Activated CD4-positive, alpha-beta T cell treated with anti-CD3 and anti-CD28 coated beads for 36 hours (primary cell): ENCODE measurements around the gene TP63. TPM values are rescaled to one million over a fixed set of nuclear protein-coding genes. Genes with fewer than 3 reads are reported as not detected.
"Not testable (repeated sequence)": the region's sequence is repeated elsewhere in the genome, so short reads cannot be mapped to it uniquely, and the experiment has no call there.

Source experiments
- ATAC-seq: fragments of 200-7000 bp; cut with Tn5 transposase; one replicate; pipeline ENCODE4 v1.10.0; 2021; ENCODE audit warnings: mild to moderate bottlenecking, moderate library complexity
- CTCF ChIA-PET: fragments of 350-600 bp; sonication (Branson Sonifier 250); formaldehyde crosslinking; loops from one replicate; lab custom pipeline; 2021; ENCODE audit warnings: antibody characterized with exemption; lab: Charles Lee
- POLR2A ChIA-PET: fragments of 350-600 bp; sonication (Branson Sonifier 250); formaldehyde crosslinking; loops from one replicate; lab custom pipeline; 2021; ENCODE audit warnings: antibody characterized with exemption, inconsistent platforms; lab: Charles Lee
- DNase-seq: peaks from one replicate; pipeline ENCODE4 v3.0.0-alpha.2; 2020
- H3K27ac Mint-ChIP-seq: one replicate; pipeline ENCODE4 v1.8.0; 2021; ENCODE audit warnings: mixed read lengths
- H3K27me3 Mint-ChIP-seq: one replicate; pipeline ENCODE4 v1.8.0; 2021; ENCODE audit warnings: mixed read lengths
- H3K36me3 Mint-ChIP-seq: one replicate; pipeline ENCODE4 v1.8.0; 2021; ENCODE audit warnings: low read depth, mixed read lengths
- H3K4me1 Mint-ChIP-seq: one replicate; pipeline ENCODE4 v1.8.0; 2021; ENCODE audit warnings: mixed read lengths
- H3K4me3 Mint-ChIP-seq: one replicate; pipeline ENCODE4 v1.8.0; 2021; ENCODE audit warnings: mild to moderate bottlenecking, moderate library complexity, mixed read lengths
- H3K9me3 Mint-ChIP-seq: one replicate; pipeline ENCODE4 v1.8.0; 2021; ENCODE audit warnings: low read depth, mixed read lengths
- intact Hi-C, 2 experiments: fragments of 100-400 bp; cut with DNase I in 1 of 2; cut with micrococcal nuclease in 1 of 2; formaldehyde crosslinking; loops; one replicate each; pipeline versions ENCODE4 v1.14.2 to v1.15.1; 2022 to 2024; cut with DNase I, micrococcal nuclease
- total RNA-seq, 2 experiments: library from RNA; stranded (reverse); gene quantifications; one replicate each; pipeline ENCODE4 v1.2.3, GENCODE V29; 2021

Gene TP63
- total RNA-seq, 2 experiments from 2014 or later: 0.33 to 0.46 TPM

DNA sequence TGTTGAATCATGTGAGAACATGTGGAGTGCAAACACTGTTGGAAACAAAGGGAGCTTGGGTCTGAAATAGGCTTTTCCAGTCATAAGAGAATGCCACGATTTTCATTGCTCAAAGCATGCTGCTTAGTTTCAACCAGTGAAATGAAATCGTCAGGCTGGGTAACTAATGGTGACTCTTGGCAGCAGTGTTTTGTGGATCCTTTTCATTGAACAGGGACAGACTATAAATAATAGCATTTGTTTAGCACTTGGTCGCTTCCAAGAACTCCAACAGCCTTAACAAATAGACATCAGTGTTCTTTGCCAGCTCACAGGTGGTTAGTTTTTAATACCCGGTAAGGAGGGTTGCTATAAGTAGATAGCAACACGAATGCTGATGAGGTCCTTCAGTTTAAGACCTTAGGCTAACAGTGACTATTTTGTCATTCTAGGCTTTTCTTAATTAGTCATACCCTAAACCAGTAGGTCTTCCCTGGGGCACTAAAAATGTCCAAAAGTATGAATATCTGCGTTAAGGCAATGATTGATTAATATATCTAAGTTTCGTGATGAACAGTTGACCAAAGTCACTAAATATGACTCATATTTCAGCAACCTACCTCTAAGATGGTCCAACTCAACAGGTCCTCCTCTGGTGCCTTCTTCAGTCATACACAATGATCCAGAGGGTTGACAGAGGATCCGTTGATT, 15.8 kb downstream of the TP63 start:
- intact Hi-C loops: no loop called here
- CTCF ChIA-PET: no interaction called here
- POLR2A ChIA-PET: no interaction called here
- Mint-ChIP-seq H3K9me3 (no peaks in the 10 kb centered on the region), H3K27ac (no peak overlapping the region), H3K36me3 (no peaks in the 10 kb centered on the region), H3K4me3 (no peak overlapping the region), H3K27me3 (peaks cover 1% of the 10 kb centered on the region), H3K4me1 (no peaks in the 10 kb centered on the region)
- DNase-seq (no peak), ATAC-seq (no peak)

DNA sequence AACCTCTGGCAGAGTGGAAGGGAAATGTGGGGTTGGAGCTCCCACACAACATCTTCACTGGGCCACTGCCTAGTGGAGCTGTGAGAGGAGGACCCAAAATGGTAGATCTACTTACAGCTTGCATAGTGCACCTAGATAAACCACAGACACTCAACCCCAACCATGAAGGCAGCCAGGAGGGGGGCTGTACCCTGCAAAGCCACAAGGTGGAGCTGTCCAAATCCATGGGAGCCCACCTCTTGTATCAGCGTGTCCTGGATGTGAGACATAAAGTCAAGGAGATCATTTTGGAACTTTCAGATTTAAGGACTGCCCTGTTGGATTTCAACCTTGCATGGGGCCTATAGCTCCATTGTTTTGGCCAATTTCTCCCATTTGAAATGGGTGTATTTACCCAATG, 20.9 kb downstream of the TP63 start:
- DNase-seq: peak; percentile 46

DNA sequence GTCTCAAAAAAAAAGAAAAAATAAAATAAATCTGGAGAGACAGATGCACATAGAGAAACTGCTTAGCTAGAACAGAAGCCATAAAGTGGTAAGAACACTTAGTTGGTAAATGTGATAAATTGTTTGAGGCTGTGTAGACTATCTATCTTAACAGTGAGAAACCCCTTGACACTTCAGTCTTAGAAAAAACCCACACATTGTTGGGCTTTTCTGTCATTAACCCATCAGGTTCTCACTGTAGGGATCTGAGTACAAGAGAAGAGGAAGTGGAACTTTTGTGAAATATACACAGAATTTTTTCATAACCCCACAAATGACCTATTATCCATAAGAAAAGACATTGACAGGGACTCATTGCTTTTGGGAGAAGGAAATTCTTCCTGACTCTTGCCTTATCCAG, 24.4 kb downstream of the TP63 start:
- ATAC-seq: no peak
- Mint-ChIP-seq H3K4me3 (no peak overlapping the region), H3K27ac (no peak overlapping the region), H3K36me3 (no peaks in the 10 kb centered on the region), H3K27me3 (no peaks in the 10 kb centered on the region), H3K4me1 (no peaks in the 10 kb centered on the region), H3K9me3 (peaks cover 14% of the 10 kb centered on the region)
- CTCF ChIA-PET: interaction anchor here (0.7 kb wide), 1 partner anchor 15 kb away, joined by 3 read pairs; no protein-coding TSS in a partner anchor
- DNase-seq: no peak
- POLR2A ChIA-PET: no interaction called here
- intact Hi-C loops: no loop called here

More for the DNA sequence above, 20.9 kb downstream of the TP63 start:
- ATAC-seq: no peak
- Mint-ChIP-seq H3K27ac (no peak overlapping the region), H3K36me3 (no peaks in the 10 kb centered on the region), H3K9me3 (peaks cover 10% of the 10 kb centered on the region), H3K4me3 (no peak overlapping the region), H3K27me3 (peaks cover 1% of the 10 kb centered on the region), H3K4me1 (no peaks in the 10 kb centered on the region)
- POLR2A ChIA-PET: no interaction called here
- CTCF ChIA-PET: interaction anchor here (0.6 to 1.6 kb wide), 6 partner anchors 10 to 295 kb away, joined by 3 to 10 read pairs (median 4); no protein-coding TSS in a partner anchor
- intact Hi-C loops: no loop called here

DNA sequence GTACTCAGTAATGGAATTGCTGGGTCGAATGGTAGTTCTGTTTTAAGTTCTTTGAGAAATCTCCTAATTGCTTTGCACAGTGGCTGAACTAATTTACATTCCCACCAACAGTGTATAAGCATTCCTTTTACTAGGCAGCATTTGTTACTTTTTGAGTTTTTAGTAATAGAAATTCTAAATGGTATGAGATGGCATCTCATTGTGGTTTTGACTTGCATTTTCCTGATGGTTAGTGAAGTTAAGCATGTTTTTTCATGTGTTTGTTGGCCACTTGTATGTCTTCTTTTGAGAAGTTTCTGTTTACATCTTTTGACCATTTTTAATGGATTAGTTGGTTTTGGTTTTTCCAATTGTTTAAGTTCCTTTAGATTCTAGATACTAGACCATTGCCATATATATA, 28.4 kb downstream of the TP63 start:
- no peak overlapping the region for H3K4me3 Mint-ChIP-seq
- no peaks in the 10 kb centered on the region for H3K4me1 Mint-ChIP-seq
- peaks cover 14% of the 10 kb centered on the region for H3K9me3 Mint-ChIP-seq

DNA sequence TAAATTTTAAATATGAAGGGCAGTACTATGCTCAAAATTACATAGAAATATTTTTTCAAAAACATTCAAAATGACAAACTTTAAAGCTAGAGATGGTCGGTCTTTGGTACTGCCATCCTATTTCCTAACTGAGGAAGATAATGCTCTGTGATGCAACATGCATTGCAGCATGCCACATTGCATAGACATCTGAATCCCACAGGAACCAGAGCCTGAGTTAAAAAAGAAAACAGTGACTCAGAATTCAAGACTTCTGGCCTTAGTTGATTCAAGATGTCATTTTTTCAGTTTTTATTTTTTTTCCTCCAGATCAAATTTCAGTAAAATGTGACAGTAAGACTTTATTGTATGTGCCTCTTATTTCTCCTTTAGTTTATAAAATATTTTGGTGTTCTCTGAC, 33.1 kb downstream of the TP63 start:
- no peaks in the 10 kb centered on the region for H3K36me3 Mint-ChIP-seq
- no peak overlapping the region for H3K27ac Mint-ChIP-seq
- intact Hi-C loops: no loop called here
- CTCF ChIA-PET: interaction anchor here (1.1 to 1.7 kb wide), 2 partner anchors 14 to 34 kb away, joined by 3 read pairs; no protein-coding TSS in a partner anchor
- H3K4me3 Mint-ChIP-seq: no peak overlapping the region
- no peak for DNase-seq
- no peaks in the 10 kb centered on the region for H3K4me1 Mint-ChIP-seq
- no peaks in the 10 kb centered on the region for H3K9me3 Mint-ChIP-seq
- ATAC-seq: no peak
- POLR2A ChIA-PET: no interaction called here
- H3K27me3 Mint-ChIP-seq: peaks cover 3% of the 10 kb centered on the region

More for the DNA sequence above, 28.4 kb downstream of the TP63 start:
- ChIA-PET CTCF (no interaction called here), POLR2A (no interaction called here)
- DNase-seq (no peak), ATAC-seq (no peak)
- H3K27me3 Mint-ChIP-seq: peaks cover 3% of the 10 kb centered on the region
- intact Hi-C loops: no loop called here
- H3K27ac Mint-ChIP-seq: no peak overlapping the region
- H3K36me3 Mint-ChIP-seq: no peaks in the 10 kb centered on the region

DNA sequence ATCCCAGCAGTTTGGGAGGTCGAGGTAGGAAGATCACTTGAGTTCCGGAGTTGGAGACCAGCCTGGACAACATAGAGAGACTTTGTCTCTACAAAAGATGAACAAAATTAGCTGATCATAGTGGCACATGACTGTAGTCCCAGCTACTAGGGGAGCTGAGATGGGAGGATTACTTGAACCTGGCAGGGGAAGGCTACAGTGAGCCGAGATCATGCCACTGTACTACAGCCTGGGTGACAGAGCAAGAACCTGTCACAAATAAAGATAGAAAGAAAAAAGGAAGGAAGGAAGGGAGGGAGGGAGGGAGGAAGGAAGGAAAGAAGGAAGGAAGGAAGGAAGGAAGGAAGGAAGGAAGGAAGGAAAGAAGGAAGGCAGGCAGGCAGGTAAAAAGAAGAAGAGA, 41.2 kb downstream of the TP63 start:
- H3K4me1 Mint-ChIP-seq, ATAC-seq, POLR2A ChIA-PET, H3K27ac Mint-ChIP-seq, H3K9me3 Mint-ChIP-seq, H3K4me3 Mint-ChIP-seq, DNase-seq, H3K36me3 Mint-ChIP-seq, intact Hi-C loops, H3K27me3 Mint-ChIP-seq: not testable (repeated sequence)
- CTCF ChIA-PET: interaction anchor here (0.5 kb wide), 1 partner anchor 1175 kb away, joined by 3 read pairs; no protein-coding TSS in a partner anchor

DNA sequence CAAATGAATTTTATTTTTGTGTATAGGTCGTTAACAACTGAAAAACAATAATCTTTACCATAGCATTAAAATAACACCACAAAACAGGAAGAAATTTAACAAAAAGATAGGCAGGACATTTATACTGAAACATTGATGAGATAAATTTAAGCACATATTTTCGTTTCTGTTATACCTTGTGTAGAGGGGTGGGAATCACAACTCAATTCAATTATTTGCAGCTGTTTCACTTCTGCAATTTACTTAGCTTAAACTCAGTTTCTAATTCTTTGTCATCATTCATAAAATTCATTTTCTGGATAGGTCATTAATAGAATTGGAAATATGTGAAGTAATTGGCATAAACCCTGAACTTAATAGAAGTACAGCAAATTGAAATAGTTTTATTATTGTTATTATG, 42.3 kb downstream of the TP63 start:
- ATAC-seq (no peak), DNase-seq (no peak)
- intact Hi-C loops: no loop called here
- Mint-ChIP-seq H3K4me3 (no peak overlapping the region), H3K27me3 (no peaks in the 10 kb centered on the region), H3K27ac (no peak overlapping the region), H3K36me3 (no peaks in the 10 kb centered on the region), H3K4me1 (no peaks in the 10 kb centered on the region), H3K9me3 (peaks cover 3% of the 10 kb centered on the region)
- ChIA-PET POLR2A (no interaction called here), CTCF (no interaction called here)

DNA sequence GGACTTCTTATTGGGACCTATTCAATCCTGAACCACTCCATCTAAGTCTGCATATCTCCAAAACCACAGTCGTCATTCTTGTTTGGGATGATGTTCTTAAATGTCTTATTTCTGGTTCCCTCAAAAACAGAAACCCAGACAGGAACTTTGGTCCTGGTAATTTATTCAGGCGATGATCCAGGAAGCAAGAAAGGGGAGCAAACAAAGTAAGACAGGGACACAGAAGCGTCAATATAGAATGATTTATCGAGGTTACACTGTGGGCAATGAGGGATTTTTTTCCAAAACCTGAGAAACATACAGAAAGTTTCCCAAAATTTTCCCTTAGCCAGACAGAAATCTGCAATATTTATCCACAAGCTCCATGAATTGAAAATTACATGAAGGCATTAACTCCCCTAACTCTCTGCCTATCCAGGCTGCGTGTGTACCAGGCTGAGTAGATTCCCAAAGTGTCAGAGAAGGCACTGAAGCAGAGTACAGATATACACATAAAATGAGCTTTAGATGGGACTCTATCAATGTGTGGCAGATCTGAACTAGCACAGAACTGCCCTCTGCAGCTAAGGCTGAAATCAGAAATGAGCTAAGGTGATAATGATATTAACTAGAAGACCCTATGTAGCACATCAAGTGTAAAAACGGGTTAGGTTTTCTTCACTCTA, 43.2 kb downstream of the TP63 start:
- Mint-ChIP-seq H3K4me3 (no peak overlapping the region), H3K27me3 (no peaks in the 10 kb centered on the region), H3K9me3 (peaks cover 3% of the 10 kb centered on the region), H3K4me1 (no peaks in the 10 kb centered on the region), H3K27ac (no peak overlapping the region), H3K36me3 (no peaks in the 10 kb centered on the region)
- no peak for DNase-seq
- ATAC-seq: no peak
- ChIA-PET CTCF (no interaction called here), POLR2A (no interaction called here)
- intact Hi-C loops: no loop called here

DNA sequence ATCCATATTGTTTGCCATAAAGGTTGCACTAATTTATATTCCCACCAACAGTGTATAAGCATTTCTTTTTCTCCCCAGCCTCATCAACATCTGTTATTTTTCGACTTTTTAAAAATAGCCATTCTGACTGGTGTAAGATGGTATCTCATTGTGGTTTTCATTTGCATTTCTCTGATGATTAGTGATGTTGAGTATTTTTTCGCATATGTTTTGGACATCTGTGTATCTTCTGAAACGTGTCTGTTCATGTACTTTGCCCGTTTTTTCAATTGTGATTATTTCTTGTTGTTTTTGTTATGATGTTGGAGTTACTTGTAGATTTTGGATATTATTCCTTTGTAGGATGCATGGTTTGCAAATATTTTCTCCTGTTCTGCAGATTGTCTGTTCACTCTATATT, 46.5 kb downstream of the TP63 start:
- DNase-seq: no peak
- ChIA-PET POLR2A (no interaction called here), CTCF (no interaction called here)
- H3K36me3 Mint-ChIP-seq: no peaks in the 10 kb centered on the region
- H3K4me3 Mint-ChIP-seq: no peak overlapping the region
- H3K9me3 Mint-ChIP-seq: no peaks in the 10 kb centered on the region
- intact Hi-C loops: no loop called here
- no peak for ATAC-seq
- no peaks in the 10 kb centered on the region for H3K27me3 Mint-ChIP-seq
- no peaks in the 10 kb centered on the region for H3K4me1 Mint-ChIP-seq
- no peak overlapping the region for H3K27ac Mint-ChIP-seq

DNA sequence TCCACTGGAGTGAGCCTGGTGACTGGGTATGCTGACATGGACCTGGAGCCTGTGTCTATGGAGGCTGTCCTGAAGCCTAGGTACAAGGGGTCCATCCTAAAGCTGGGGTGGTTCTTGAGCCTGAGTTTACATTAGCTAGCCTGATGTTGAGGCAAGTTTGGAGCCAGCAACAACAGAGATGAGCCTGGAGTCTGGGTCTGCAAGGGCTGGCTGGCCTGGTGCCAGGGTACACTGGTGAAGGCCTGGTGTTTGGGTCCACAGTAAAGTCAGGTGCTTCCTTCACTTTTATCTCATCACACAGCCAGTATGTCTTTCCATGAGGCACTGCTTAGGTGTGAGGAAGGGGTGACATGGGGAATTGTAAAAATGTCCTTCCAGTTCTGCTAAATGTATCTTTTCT, 49.5 kb downstream of the TP63 start:
- no peaks in the 10 kb centered on the region for H3K36me3 Mint-ChIP-seq
- ATAC-seq (no peak), DNase-seq (no peak)
- intact Hi-C loops: no loop called here
- POLR2A ChIA-PET: no interaction called here
- H3K27ac Mint-ChIP-seq: no peak overlapping the region
- peaks cover 4% of the 10 kb centered on the region for H3K27me3 Mint-ChIP-seq
- H3K4me1 Mint-ChIP-seq: peaks cover 19% of the 10 kb centered on the region
- H3K4me3 Mint-ChIP-seq: no peak overlapping the region
- CTCF ChIA-PET: interaction anchor here (0.6 to 1.0 kb wide), 2 partner anchors 28 to 268 kb away, joined by 3 to 4 read pairs; no protein-coding TSS in a partner anchor
- H3K9me3 Mint-ChIP-seq: no peaks in the 10 kb centered on the region

DNA sequence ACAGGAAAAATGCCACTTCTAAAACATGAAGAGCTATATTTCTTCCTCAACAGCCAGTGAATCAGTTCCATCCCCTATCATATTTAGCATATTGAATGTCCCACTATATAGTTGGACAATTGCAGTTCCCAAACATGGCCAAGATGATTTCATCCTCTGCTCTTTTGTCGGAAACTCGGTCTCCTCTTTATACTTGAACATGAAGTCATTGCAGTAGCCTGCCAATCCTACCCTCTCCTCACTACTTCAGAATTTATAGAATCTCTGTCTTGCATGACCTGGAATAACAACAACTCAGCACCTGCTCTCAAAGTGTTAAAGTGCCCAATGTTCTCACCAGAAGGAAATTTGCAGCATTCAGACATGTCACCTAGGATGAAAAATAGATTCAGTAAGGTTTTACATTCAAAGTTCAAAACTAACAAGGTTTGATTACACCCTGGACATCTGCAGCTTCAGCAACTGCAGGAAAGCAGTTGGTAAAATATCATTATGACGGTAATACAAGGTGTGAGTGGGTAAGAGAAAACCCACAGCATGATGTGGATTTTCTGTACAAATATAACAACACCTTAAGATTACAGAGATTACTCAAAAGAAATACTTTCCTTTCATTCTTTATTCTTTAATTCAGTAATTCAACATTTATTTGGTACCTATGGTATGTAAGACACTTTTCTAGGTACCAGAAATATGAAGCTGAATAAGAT, 52.5 kb downstream of the TP63 start:
- ATAC-seq (peak; percentile 39), DNase-seq (no peak)
- no peaks in the 10 kb centered on the region for H3K36me3 Mint-ChIP-seq
- H3K4me3 Mint-ChIP-seq: no peak overlapping the region
- ChIA-PET POLR2A (no interaction called here), CTCF (interaction anchor here (0.7 kb wide), 1 partner anchor 16 kb away, joined by 3 read pairs; no protein-coding TSS in a partner anchor)
- no peaks in the 10 kb centered on the region for H3K9me3 Mint-ChIP-seq
- H3K27ac Mint-ChIP-seq: no peak overlapping the region
- intact Hi-C loops: no loop called here
- H3K4me1 Mint-ChIP-seq: peaks cover 25% of the 10 kb centered on the region
- peaks cover 4% of the 10 kb centered on the region for H3K27me3 Mint-ChIP-seq
